HL-60 (cell line): ENCODE results near the gene SPEM1.

Source experiments
- DNase-seq, 2 experiments: peaks; one replicate each; pipeline ENCODE4 v3.0.0-alpha.2; 2010 to 2020; ENCODE audit warnings: low read depth in 1 of 2, low spot score in 1 of 2
- H3K27ac ChIP-seq: fragments of 250-450 bp; sonication (Bioruptor Pico); replicated peaks from 2 replicates; pipeline ENCODE4 v1.5.1; 2020; ENCODE audit warnings: mild to moderate bottlenecking, moderate library complexity
- H3K27me3 ChIP-seq: fragments of 250-450 bp; sonication (Bioruptor Pico); 2 replicates; pipeline ENCODE4 v1.5.1; 2021; ENCODE audit warnings: mild to moderate bottlenecking, moderate library complexity; ENCODE audit not compliant: insufficient read depth, poor library complexity, severe bottlenecking
- H3K4me3 ChIP-seq: replicated peaks from 2 replicates; pipeline ENCODE4 v1.5.1; 2011; ENCODE audit warnings: mild to moderate bottlenecking, control low read depth, low read length; ENCODE audit not compliant: insufficient read depth
- GABPA ChIP-seq: IDR thresholded peaks from 2 replicates; pipeline ENCODE4 v1.6.1; 2012; ENCODE audit warnings: low read depth
- POLR2AphosphoS5 ChIP-seq: IDR thresholded peaks from 2 replicates; pipeline ENCODE4 v1.6.1; 2012; ENCODE audit warnings: low read depth
- SPI1 ChIP-seq: IDR thresholded peaks from 2 replicates; pipeline ENCODE4 v1.6.1; 2012; ENCODE audit warnings: low read depth, mild to moderate bottlenecking, borderline replicate concordance
- TF ChIP-seq, protein P1 (sequence below): IDR thresholded peaks from 2 replicates; pipeline ENCODE4 v1.6.1; 2012; ENCODE audit warnings: low read depth; ENCODE audit not compliant: insufficient replicate concordance
- TF ChIP-seq, protein P2 (sequence below): IDR thresholded peaks from one replicate; pipeline ENCODE4 v1.5.1; 2011; ENCODE audit warnings: low read length, control low read depth, inconsistent platforms; ENCODE audit not compliant: insufficient read depth

Gene SPEM1

DNA sequence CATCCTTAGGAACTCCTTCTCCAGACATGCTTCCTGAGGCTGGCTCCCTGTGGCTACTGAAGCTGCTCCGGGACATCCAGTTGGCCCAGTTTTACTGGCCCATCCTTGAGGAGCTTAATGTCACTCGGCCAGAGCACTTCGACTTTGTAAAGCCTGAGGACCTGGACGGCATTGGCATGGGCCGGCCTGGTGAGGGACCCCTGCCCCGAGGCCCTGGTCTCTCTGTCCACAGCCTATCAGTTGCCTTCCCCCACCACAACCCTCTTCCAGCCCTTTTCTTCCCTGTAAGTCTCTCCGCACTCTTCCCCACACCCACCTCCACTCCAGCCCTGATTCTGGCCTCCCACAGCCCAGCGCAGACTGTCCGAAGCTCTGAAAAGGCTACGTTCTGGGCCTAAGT lies 37.2 kb upstream of the SPEM1 start:
- H3K27me3 ChIP-seq = no peaks in the 10 kb centered on the region
- H3K27ac ChIP-seq = no peak overlapping the region

GRCh38 chr17:7383371-7383741 lies 36.8 kb upstream of the SPEM1 start:
- TF ChIP-seq SPI1 = no peak
- TF ChIP-seq, protein P1, sequence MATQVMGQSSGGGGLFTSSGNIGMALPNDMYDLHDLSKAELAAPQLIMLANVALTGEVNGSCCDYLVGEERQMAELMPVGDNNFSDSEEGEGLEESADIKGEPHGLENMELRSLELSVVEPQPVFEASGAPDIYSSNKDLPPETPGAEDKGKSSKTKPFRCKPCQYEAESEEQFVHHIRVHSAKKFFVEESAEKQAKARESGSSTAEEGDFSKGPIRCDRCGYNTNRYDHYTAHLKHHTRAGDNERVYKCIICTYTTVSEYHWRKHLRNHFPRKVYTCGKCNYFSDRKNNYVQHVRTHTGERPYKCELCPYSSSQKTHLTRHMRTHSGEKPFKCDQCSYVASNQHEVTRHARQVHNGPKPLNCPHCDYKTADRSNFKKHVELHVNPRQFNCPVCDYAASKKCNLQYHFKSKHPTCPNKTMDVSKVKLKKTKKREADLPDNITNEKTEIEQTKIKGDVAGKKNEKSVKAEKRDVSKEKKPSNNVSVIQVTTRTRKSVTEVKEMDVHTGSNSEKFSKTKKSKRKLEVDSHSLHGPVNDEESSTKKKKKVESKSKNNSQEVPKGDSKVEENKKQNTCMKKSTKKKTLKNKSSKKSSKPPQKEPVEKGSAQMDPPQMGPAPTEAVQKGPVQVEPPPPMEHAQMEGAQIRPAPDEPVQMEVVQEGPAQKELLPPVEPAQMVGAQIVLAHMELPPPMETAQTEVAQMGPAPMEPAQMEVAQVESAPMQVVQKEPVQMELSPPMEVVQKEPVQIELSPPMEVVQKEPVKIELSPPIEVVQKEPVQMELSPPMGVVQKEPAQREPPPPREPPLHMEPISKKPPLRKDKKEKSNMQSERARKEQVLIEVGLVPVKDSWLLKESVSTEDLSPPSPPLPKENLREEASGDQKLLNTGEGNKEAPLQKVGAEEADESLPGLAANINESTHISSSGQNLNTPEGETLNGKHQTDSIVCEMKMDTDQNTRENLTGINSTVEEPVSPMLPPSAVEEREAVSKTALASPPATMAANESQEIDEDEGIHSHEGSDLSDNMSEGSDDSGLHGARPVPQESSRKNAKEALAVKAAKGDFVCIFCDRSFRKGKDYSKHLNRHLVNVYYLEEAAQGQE = no peak
- no peak for TF ChIP-seq GABPA
- TF ChIP-seq, protein P2, sequence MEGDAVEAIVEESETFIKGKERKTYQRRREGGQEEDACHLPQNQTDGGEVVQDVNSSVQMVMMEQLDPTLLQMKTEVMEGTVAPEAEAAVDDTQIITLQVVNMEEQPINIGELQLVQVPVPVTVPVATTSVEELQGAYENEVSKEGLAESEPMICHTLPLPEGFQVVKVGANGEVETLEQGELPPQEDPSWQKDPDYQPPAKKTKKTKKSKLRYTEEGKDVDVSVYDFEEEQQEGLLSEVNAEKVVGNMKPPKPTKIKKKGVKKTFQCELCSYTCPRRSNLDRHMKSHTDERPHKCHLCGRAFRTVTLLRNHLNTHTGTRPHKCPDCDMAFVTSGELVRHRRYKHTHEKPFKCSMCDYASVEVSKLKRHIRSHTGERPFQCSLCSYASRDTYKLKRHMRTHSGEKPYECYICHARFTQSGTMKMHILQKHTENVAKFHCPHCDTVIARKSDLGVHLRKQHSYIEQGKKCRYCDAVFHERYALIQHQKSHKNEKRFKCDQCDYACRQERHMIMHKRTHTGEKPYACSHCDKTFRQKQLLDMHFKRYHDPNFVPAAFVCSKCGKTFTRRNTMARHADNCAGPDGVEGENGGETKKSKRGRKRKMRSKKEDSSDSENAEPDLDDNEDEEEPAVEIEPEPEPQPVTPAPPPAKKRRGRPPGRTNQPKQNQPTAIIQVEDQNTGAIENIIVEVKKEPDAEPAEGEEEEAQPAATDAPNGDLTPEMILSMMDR = no peak
- H3K4me3 ChIP-seq = no peak overlapping the region
- DNase-seq = no peak
- no peaks in the 10 kb centered on the region for H3K27me3 ChIP-seq
- no peak overlapping the region for H3K27ac ChIP-seq

More for the DNA sequence above, 37.2 kb upstream of the SPEM1 start:
- DNase-seq = no peak
- no peak for TF ChIP-seq GABPA
- no peak for TF ChIP-seq SPI1
- H3K4me3 ChIP-seq = no peak overlapping the region

- DNase-seq = no peak
- TF ChIP-seq GABPA (no peak), SPI1 (no peak), POLR2AphosphoS5 (no peak)
- TF ChIP-seq, protein P1 = no peak
- TF ChIP-seq, protein P2 = no peak
- Histone ChIP-seq H3K4me3 (no peak overlapping the region; the same call in 1 of the 2 replicates), H3K27me3 (no peaks in the 10 kb centered on the region), H3K27ac (no peak overlapping the region)
These were observed 36.2 kb upstream of the SPEM1 start for GRCh38 chr17:7383742-7384488.

GRCh38 chr17:7384489-7385081 lies 35.5 kb upstream of the SPEM1 start:
- TF ChIP-seq POLR2AphosphoS5 (no peak), SPI1 (no peak), GABPA (no peak)
- TF ChIP-seq, protein P1 = no peak
- no peaks in the 10 kb centered on the region for H3K27me3 ChIP-seq
- H3K27ac ChIP-seq = no peak overlapping the region
- H3K4me3 ChIP-seq = no peak overlapping the region
- no peak for DNase-seq
